Mucosa of gallbladder (tissue), 1 donor: ENCODE results near the gene FRRS1L. TPM values are rescaled to one million over a fixed set of nuclear protein-coding genes. Genes with fewer than 3 reads are reported as not detected.

Experiments
- total RNA-seq: library from RNA; stranded (reverse); gene quantifications from one replicate; pipeline ENCODE4 v1.2.1, GENCODE V29; 2021
- donor health status: DM: no; HTN: no; CAD: no.

The FRRS1L gene
- total RNA-seq, 1 donor from 2014 or later: 10.1 TPM

Other genes starting within 250 kb of the FRRS1L start
- gene ELP1, start 233.1 kb downstream of the FRRS1L start, total RNA-seq: 22.9 TPM
- 13.4 TPM for gene ABITRAM, start 232.8 kb downstream of the FRRS1L start, total RNA-seq
- gene CTNNAL1, start 153.8 kb downstream of the FRRS1L start, total RNA-seq: 21.7 TPM
- gene TMEM245, start 47.3 kb downstream of the FRRS1L start, total RNA-seq: 68.4 TPM
- gene EPB41L4B, start 153.8 kb upstream of the FRRS1L start, total RNA-seq: 31.1 TPM